Keratinocyte (primary cell): ENCODE results near the gene ACVR1.

Experiments
- EZH2 ChIP-seq: IDR thresholded peaks from one replicate; pipeline ENCODE4 v1.6.1; 2012; ENCODE audit warnings: inconsistent platforms, mild to moderate bottlenecking, low read length, moderate library complexity
- TF ChIP-seq, protein P1 (sequence below), 3 experiments: IDR thresholded peaks in 1 of 3; conservative IDR thresholded peaks in 1 of 3; optimal IDR thresholded peaks in 1 of 3; 2 replicates in 2 of 3; 3 replicates in 1 of 3; pipeline versions ENCODE3 to v1.5.1; 2011; ENCODE audit warnings: low read length in 3 of 3, mild to moderate bottlenecking in 3 of 3, moderate library complexity in 2 of 3, control low read depth in 1 of 3, inconsistent platforms in 1 of 3; ENCODE audit not compliant: insufficient read depth in 2 of 3; ENCODE audit errors: extremely low read depth in 1 of 3

DNA sequence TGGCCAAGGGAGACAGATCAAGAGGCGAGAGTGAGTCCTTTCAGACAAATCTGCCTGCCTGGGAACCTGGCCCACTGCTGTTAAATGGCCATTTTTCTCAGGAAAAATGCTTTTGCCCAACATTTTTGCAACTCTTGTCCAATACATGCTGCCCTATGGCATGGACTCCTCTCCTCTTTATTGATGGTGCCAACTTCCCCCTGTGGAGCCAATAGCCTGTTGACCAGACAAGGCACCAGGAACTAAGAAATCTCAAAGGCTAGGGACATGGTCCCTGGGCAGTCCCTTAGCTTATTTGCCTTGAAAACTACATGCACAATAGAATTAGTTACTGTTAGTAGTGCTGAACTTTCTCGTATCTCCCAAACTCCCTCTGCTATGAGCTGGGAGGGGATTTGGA, 155.6 kb downstream of the ACVR1 start:
- TF ChIP-seq, protein P1, sequence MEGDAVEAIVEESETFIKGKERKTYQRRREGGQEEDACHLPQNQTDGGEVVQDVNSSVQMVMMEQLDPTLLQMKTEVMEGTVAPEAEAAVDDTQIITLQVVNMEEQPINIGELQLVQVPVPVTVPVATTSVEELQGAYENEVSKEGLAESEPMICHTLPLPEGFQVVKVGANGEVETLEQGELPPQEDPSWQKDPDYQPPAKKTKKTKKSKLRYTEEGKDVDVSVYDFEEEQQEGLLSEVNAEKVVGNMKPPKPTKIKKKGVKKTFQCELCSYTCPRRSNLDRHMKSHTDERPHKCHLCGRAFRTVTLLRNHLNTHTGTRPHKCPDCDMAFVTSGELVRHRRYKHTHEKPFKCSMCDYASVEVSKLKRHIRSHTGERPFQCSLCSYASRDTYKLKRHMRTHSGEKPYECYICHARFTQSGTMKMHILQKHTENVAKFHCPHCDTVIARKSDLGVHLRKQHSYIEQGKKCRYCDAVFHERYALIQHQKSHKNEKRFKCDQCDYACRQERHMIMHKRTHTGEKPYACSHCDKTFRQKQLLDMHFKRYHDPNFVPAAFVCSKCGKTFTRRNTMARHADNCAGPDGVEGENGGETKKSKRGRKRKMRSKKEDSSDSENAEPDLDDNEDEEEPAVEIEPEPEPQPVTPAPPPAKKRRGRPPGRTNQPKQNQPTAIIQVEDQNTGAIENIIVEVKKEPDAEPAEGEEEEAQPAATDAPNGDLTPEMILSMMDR (optimal IDR thresholded peaks at IDR 0.05 in 1 of 3, IDR thresholded peaks at IDR 0.05 in 1 of 3, conservative IDR thresholded peaks at IDR 0.05 in 1 of 3; ENCODE audit: extremely low read depth in 1 of 3, insufficient read depth in 2 of 3, low read length in 3 of 3), result no peak
- TF ChIP-seq EZH2, result no peak
